Motor neuron (in vitro differentiated cells): ENCODE data around the gene GDPD2. TPM values are rescaled to one million over a fixed set of nuclear protein-coding genes. Genes with fewer than 3 reads are reported as not detected.

ENCODE experiments used
- ATAC-seq, 8 experiments: fragments of 200-7000 bp; cut with Tn5 transposase; replicated peaks in 6 of 8; 2 replicates each; pipeline ENCODE4 v1.8.0; 2021; ENCODE audit warnings: mild to moderate bottlenecking in 8 of 8, moderate library complexity in 8 of 8
- H3K27ac ChIP-seq, 2 donors: fragments of 250-450 bp; sonication (Bioruptor Pico); 2 replicates each; pipeline ENCODE4 v1.9.0; 2021; ENCODE audit warnings: antibody characterized with exemption in 2 of 2, mild to moderate bottlenecking in 2 of 2, moderate library complexity in 1 of 2
- H3K4me1 ChIP-seq, 2 donors: fragments of 250-450 bp; sonication (Bioruptor Pico); replicated peaks in 1 of 2; 2 replicates each; pipeline ENCODE4 v1.6.1; 2021; ENCODE audit warnings: antibody characterized with exemption in 2 of 2, mild to moderate bottlenecking in 2 of 2, moderate library complexity in 1 of 2
- H3K4me3 ChIP-seq, 5 donors: fragments of 250-450 bp; sonication (Bioruptor Pico); 2 replicates each; pipeline ENCODE4 v1.9.0; 2021; ENCODE audit warnings: antibody characterized with exemption in 5 of 5, mild to moderate bottlenecking in 5 of 5, moderate library complexity in 4 of 5
- WGBS, 10 experiments: fragments of 450-650 bp; shearing (Covaris generic); methylation state at CpG; one replicate each; pipeline ENCODE4 v1.0.0; 2022; 5-methylcytosine and 5-hydroxymethylcytosine counted together
- in situ Hi-C, 9 experiments: fragments of 400-800 bp; cut with MboI; loops; one replicate each; pipeline ENCODE4 v1.15.0; 2021; ENCODE audit warnings: low sequenced_read_pairs in 9 of 9, low pct_unique_long_range_greater_than_20kb in 2 of 9; ENCODE audit not compliant: unreplicated experiment in 9 of 9
- total RNA-seq, 8 experiments: library from RNA; unstranded; fragments of 300-600 nt; gene quantifications; 2 replicates each; pipeline versions ENCODE4 v1.2.3 to v1.2.4, GENCODE V29; 2022

Gene GDPD2
- total RNA-seq, 8 experiments from 2014 or later = 0.15 to 37.9 (median 5.8) TPM; not detected in 1

DNA sequence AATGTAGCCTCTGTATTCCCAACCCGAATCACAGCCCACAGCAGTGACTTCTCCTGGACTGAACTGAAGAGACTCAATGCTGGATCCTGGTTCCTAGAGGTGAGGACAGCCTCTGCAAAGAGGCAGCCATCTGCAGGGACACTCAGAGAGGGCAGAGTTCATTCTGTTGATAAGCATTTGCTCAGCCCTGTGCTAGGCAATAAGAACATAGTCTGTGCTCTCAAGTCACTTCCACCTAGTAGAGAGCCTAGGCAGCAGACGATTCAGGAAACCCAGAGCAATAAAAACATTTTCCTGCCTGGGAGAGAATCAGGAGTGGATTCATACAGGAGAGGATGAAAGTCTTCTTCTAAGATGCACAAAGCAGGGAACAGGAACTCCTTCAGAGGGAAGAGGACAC, 4.3 kb downstream of the GDPD2 start:
- Histone ChIP-seq H3K27ac (no peak overlapping the region), H3K4me1 (peaks cover 17 to 20% of the 10 kb centered on the region in 2 donors), H3K4me3 (no peak overlapping the region)
- in situ Hi-C loops = no loop called here
- no peak for ATAC-seq
- 16% methylated on average over 2 of the region's 2 CpGs; no CpG with 5 or more reads in 9 of the 10 experiments for WGBS, 10 experiments

DNA sequence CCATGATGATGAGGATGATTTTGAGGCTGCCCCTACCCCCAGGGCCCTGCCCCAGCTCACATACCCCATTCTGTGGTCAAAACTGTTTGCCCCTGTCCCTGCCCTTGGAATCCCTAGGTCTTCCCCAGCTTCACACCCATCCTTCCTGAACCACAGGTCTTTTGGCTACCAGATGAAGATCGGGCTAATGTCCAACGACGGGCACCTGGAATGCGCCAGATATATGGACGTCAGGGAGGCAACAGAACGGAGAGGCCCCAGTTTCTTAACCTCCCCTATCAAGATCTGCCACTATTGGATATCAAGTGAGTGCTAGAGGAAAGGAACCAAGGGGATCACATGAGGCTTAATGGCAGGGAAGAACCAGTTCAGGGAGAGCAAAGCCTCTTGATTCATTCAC, 6.6 kb downstream of the GDPD2 start:
- 76 to 88% methylated on average over 4 of the region's 6 CpGs; no CpG with 5 or more reads in 8 of the 10 experiments for WGBS, 10 experiments
- no peak overlapping the region for H3K4me3 ChIP-seq

DNA sequence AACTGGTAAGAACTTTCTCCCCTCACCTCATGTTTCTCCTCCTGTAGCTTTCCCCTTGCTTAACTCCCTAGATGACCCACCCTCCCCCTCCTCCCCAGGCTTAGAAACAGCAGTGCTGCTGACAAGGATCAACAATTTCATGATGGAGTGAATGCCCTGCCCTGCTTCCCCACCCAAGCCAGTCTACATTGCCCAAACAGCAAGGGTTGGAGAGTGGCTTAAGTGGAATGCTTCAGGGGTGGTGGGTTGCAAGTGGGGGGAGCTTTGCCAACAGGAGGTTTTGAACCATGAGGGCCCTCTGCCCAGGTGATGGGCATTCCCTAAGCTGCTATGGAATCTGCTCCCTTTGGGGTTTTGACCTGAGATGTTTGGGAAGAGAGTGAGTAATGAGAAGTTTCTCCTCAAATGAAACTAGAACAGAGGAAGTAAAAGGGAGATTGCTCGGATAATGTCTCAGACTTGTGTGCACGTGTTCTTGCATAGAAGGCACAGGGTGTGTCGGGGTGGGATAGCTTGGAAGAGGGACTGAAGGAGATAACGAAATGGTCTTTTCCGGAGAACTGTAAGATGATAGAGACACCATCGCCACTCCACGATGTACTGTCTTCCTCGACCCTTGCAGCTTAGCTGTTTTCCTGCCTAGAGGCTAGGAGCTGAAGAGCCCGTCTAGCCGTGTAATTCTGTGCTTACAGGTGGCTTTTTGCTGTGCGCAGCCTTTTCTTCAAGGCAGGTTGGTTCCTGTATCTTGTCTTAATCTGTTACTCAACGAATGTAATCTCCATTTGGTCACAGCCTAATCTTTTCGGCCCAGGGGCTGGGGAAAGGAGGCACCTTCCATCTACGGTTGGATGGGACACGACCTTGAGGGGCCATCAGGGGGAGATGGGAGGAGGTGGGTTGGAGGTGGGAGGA, 10.1 kb downstream of the GDPD2 start:
- H3K27ac ChIP-seq = no peak overlapping the region
- ATAC-seq = no peak

More for the DNA sequence above, 6.6 kb downstream of the GDPD2 start:
- H3K27ac ChIP-seq = no peak overlapping the region
- no peaks in the 10 kb centered on the region for H3K4me1 ChIP-seq
- ATAC-seq = no peak
- in situ Hi-C loops = no loop called here

DNA sequence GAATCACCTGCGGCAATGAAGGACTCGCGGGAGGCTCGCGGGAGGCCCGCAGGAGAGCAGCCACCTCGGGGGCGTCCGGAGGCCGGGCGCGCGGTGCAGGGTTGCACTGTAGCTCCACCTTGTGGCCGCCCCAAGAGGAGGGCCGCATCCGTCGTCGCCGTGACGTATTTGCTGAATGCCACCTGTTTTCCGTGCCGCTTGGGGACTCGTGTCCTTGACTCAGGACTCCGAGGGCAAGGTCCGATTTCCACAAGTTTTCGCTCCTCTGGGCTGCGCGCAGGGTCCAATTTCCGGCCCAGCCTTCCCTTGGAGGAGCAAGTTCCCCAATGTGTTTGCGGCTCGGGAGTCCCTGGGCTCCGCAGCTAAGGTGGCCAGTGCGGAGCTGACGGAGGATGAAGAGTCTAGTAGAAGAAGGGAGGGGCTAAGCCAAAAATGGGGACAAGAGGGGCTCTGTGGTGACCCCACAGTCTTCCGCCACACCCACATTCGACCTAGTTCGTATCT, 10.8 kb downstream of the GDPD2 start:
- ATAC-seq = peak; percentile 58 to 76 (median 64)
- in situ Hi-C loops = no loop called here
- H3K4me1 ChIP-seq = peaks cover 13 to 19% of the 10 kb centered on the region in 2 donors
- 0 to 7% methylated on average over 1 to 3 of the region's 37 CpGs; no CpG with 5 or more reads in 8 of the 10 experiments for WGBS, 10 experiments
- peak overlapping the region in 1 of 2 donors; percentile 51 for H3K27ac ChIP-seq
- peak overlapping the region; percentile 52 to 61 (median 56) for H3K4me3 ChIP-seq

More for the DNA sequence above, 10.1 kb downstream of the GDPD2 start:
- Histone ChIP-seq H3K4me1 (peaks cover 13 to 19% of the 10 kb centered on the region in 2 donors), H3K4me3 (peak overlapping the region; percentile 52 to 61 (median 56))
- in situ Hi-C loops = no loop called here
- 54 to 74% (median 63%) methylated on average over 3 to 9 of the region's 15 CpGs; no CpG with 5 or more reads in 6 of the 10 experiments for WGBS, 10 experiments

DNA sequence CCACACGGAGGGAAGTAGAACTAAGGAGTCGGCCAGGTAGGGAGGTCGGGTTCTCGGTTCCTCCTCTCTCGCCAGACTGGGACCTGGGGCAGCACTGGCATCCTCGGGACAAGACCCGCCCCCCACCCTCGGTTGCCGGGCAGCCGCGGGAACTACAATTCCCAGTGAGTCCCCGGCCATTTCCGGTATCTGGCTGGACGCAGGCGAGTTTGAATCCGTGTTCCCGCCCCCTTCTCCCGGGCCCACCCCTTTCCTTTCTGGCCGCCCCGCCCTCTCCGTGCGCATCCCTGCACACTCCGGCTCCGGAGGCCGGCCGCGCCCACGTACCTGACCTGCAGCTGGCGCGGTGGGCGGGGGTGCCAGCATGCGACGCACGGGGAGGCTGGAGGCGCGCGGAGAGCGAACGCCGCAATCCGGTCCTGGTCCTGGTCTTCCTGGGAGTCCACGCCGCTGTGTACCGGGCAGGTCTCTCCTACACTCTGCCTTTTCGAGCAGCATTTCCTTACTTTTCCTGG, 11.3 kb downstream of the GDPD2 start:
- Histone ChIP-seq H3K4me1 (peaks cover 13 to 19% of the 10 kb centered on the region in 2 donors), H3K27ac (peak overlapping the region in 1 of 2 donors; percentile 51), H3K4me3 (peak overlapping the region; percentile 52 to 61 (median 56))
- in situ Hi-C loops = no loop called here
- ATAC-seq = peak; percentile 79 to 91 (median 85)
- 56% methylated on average over 10 of the region's 45 CpGs; no CpG with 5 or more reads in 9 of the 10 experiments for WGBS, 10 experiments

DNA sequence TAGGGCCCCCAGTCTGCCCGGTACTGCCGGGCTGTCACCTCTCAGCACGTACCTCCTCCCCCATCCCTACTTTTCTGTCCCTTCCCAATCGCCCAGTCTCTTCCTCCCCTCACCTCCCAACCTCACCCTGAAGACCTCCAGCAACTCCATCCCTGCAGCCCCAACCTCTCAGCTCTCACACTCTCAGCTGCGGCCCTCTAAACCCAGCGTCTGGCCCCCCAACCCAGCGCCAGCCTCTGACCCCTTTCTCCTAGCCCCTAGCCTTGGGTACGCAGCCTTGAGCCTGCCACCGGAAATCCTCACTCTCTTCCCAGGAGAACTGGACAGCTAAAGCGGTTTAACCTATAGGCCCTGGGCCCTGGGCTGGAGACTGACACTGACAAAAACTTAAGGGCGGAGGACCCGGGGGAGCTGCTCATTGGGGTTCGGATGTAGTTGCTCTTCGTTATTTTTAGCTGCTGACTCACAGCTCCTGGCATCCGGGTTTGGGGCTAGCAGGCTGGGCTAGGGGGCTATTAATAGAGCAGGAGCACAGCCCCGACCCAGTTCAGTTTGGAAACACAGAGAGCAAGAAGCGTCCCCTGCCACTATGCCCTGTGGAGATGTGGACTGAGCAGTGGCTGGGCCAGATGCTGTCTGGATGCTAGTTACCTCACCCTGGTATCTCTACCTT, 11.9 kb downstream of the GDPD2 start:
- 0% methylated on average over 2 of the region's 17 CpGs; no CpG with 5 or more reads in 9 of the 10 experiments for WGBS, 10 experiments
- peak overlapping the region; percentile 52 to 61 (median 56) for H3K4me3 ChIP-seq
- no peak overlapping the region for H3K27ac ChIP-seq
- in situ Hi-C loops = no loop called here
- peaks cover 13 to 19% of the 10 kb centered on the region in 2 donors for H3K4me1 ChIP-seq
- peak in 4 of 8 experiments; percentile 1 to 5 (median 4) for ATAC-seq

DNA sequence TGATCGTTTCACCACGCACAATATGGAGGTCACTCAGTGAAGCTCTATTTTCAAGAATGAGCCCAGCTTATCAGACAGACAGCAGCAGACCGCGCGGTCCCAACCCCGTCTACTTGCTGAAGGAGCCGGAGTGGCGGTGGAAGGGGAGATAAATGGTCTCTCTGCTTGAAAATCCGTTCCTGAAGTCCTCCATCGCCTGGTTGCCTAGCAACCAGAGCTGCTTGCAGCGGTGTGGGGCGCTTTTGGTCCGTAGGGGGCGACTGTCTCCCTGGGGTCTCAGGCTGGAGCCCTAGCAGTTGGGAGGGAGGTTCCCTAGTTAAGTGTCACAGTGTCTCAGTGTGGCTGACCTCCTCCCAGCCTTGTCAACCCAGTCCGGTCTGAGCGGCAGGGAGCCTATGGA, 13.2 kb downstream of the GDPD2 start:
- WGBS, 10 experiments = 0 to 24% methylated on average over 1 to 9 of the region's 16 CpGs; no CpG with 5 or more reads in 8 of the 10 experiments
- ATAC-seq = peak in 5 of 8 experiments; percentile 11 to 51 (median 42)
- in situ Hi-C loops = no loop called here

DNA sequence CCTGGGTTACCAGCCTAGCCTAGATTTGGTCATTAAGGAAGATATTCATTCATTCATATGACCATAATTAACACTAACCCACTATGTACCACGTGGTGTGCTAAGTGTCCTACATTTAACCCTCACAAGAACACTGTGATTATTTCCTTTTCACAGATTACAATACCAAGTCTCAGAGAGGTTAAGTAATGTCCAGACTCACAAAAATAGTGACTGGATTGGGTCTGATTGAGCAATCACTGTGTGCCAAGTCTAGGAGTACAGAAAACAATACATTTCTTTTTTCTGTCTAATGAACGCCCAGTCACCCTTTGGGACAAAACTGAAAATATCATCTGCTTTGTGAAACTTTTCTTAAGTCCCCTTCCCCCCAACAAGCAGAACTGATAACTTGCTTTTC, 13.9 kb downstream of the GDPD2 start:
- Histone ChIP-seq H3K4me3 (no peak overlapping the region), H3K4me1 (peaks cover 13 to 19% of the 10 kb centered on the region in 2 donors), H3K27ac (no peak overlapping the region)
- 0 to 48% (median 38%) methylated on average over 1 to 2 of the region's 2 CpGs; no CpG with 5 or more reads in 6 of the 10 experiments for WGBS, 10 experiments
- in situ Hi-C loops = no loop called here
- no peak for ATAC-seq

More for the DNA sequence above, 13.2 kb downstream of the GDPD2 start:
- Histone ChIP-seq H3K27ac (no peak overlapping the region), H3K4me3 (peak overlapping the region in 4 of 5 donors; percentile 5 to 17 (median 10)), H3K4me1 (peaks cover 13 to 19% of the 10 kb centered on the region in 2 donors)

DNA sequence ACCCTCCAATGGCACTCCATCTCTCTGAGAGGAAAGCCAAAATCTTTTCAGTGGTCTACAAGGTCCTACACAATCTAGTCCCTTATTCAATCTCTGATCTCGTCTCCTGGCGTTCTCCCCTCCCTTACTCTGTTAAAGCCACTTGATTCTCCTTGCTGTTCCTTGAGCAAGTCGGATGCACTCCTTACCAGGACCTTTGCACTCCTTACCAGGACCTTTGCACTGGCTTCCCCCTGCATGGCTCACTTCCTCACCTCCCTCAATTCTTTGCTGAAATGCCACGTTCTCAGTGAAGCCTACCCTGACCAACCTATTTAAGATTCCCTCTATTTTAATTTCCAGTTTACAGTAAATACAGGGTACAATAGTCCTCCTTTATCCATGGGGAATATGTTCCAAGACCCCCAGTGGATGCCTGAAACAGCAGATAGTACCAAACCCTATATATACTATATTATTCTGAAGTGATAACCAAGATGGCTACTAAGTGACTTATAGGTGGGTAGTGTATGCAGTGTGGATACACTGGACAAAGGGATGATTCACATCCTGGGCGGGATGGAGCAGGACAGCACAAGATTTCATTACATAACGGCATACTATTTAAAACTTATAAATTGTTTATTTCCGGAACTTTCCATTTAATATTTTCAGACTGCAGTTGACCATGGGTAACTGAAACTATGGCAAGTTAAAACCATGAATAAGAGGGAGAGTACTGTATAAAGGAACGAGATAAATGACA, 15.0 kb downstream of the GDPD2 start:
- in situ Hi-C loops = no loop called here
- ATAC-seq = no peak
- H3K27ac ChIP-seq = no peak overlapping the region
- no peak overlapping the region for H3K4me3 ChIP-seq
- H3K4me1 ChIP-seq = peaks cover 13 to 19% of the 10 kb centered on the region in 2 donors
- WGBS, 10 experiments = 27 to 100% (median 71%) methylated on average over 1 to 3 of the region's 8 CpGs; no CpG with 5 or more reads in 4 of the 10 experiments

DNA sequence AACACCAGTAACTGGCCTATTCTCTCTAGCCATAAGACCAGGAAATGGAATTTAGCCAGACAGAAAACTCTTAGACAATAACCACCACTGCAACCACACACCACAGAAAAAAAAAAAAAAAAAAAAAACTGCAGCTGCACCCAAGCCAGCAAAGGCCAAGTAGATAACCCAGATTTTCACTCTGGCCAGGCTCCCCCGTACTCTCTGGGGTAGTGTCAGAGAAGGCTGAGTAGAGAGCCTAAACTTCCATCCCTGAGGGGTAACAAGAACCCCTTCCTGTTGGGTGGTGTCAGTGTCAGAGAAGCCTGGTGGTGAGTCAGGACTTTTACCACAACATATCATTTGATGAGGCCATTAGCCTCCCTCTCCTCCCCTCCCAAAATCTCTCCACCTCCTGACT, 15.9 kb downstream of the GDPD2 start:
- no peak for ATAC-seq
- in situ Hi-C loops = no loop called here
- H3K4me1 ChIP-seq = peaks cover 13 to 20% of the 10 kb centered on the region in 2 donors
- H3K27ac ChIP-seq = no peak overlapping the region
- H3K4me3 ChIP-seq = no peak overlapping the region
- WGBS, 10 experiments = 50% methylated on average over 1 of the region's 1 CpG; no CpG with 5 or more reads in 9 of the 10 experiments

DNA sequence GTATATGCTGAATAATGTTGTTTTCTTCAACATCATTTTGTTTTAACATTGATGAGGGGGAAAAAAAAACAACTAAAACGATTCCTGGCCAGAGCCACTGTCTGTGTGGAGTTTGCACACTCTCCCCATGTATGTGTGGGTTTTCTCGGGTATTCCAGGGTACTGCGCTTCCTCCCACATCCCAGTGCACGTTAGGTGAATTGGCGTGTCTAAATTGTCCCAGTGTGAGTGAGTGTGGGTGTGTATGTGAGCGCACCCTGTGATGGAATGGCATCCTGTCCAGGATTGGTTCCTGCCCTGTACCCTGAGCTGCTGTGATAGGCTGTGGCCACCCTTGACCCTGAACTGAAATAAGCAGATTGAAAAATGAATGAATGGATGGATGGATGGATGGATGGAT, 19.1 kb downstream of the GDPD2 start:
- Histone ChIP-seq H3K4me1 (peaks cover 4 to 8% of the 10 kb centered on the region in 2 donors), H3K27ac (no peak overlapping the region), H3K4me3 (no peak overlapping the region)
- in situ Hi-C loops = no loop called here
- no peak for ATAC-seq
- WGBS, 10 experiments = 20 to 25% (median 20%) methylated on average over 1 to 5 of the region's 6 CpGs; no CpG with 5 or more reads in 7 of the 10 experiments

DNA sequence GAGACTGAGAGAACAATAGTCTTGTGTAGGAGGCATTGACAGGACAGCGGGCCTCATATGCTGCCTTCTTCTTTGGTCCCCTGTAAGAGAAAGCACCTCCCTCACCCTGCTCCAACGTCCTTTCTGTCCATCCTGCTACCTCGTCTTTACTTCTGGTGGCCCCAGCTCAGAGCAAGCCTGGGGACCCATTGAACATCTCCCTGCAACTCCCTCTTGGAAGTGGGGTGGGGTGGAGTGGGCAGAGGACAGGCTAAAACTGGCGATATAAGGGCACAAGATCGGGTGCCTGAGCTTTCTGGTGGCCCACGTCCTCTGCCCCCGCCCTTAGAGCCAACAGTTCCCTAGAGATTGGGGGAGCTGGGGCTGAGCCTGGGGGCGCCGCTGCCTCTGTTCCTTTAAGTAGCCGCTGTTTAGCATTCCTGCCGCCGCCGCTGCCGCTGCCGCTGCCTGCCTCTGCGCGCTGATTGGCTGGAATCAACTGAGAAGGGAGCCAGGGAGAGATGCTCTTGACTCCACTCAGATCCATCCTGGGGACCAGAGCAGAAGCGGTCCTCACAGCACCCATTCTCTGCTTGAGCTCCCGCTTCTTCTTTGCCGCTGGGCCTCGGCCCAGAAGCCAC, 21.3 kb downstream of the GDPD2 start, which contains the start of gene DLG3:
TSS of gene DLG3 (plus strand) at position 510 of the 620 bp plus-strand sequence. CDS start 367 bp downstream, outside the sequence.
- Histone ChIP-seq H3K4me1 (peaks cover 4 to 8% of the 10 kb centered on the region in 2 donors), H3K4me3 (peak within 1 kb of the TSS; percentile 52 to 95 (median 71)), H3K27ac (peak within 1 kb of the TSS; percentile 28 to 78)
- peak; percentile 48 to 96 (median 92) for ATAC-seq
- 20% methylated on average over 3 of the region's 21 CpGs; no CpG with 5 or more reads in 9 of the 10 experiments for WGBS, 10 experiments
- in situ Hi-C loops = no loop called here
